WI38 (cell line): ENCODE results near the gene NFKB1.

ENCODE experiments used
- H3K4me3 ChIP-seq: 2 replicates; pipeline ENCODE4 v1.5.1; 2011; ENCODE audit warnings: low read depth, mild to moderate bottlenecking, control low read depth, low read length
- CTCF ChIP-seq: IDR thresholded peaks from 2 replicates; pipeline ENCODE4 v1.5.1; 2012; ENCODE audit warnings: low read depth, mild to moderate bottlenecking, control low read depth, low read length

The NFKB1 gene

GRCh38 chr4:102598762-102599374, 97.7 kb downstream of the NFKB1 start:
- TF ChIP-seq CTCF = no peak

GRCh38 chr4:102599455-102599854, 98.3 kb downstream of the NFKB1 start:
- no peak overlapping the region for H3K4me3 ChIP-seq
- no peak for TF ChIP-seq CTCF

More at GRCh38 chr4:102598762-102599374, 97.7 kb downstream of the NFKB1 start:
- no peak overlapping the region for H3K4me3 ChIP-seq

- no peak overlapping the region for H3K4me3 ChIP-seq
- no peak for TF ChIP-seq CTCF
Measured at GRCh38 chr4:102599886-102600285, 98.7 kb downstream of the NFKB1 start.

DNA sequence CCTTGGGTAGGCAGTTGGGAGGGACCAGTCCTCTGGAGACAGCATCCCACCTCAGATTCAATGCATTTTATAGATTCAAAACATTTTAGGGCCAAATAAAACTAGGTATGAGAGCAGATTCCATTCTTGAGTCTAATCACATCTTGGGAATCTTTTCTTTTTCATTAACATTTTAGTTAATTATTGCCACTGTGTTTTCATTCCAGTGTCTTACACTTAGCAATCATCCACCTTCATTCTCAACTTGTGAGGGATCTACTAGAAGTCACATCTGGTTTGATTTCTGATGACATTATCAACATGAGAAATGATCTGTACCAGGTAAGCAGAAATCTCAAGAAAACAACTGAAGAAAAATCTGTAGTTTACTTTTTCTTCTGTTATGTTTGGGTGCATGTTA, 99.5 kb downstream of the NFKB1 start:
- no peak for TF ChIP-seq CTCF

GRCh38 chr4:102601586-102602227, 100.5 kb downstream of the NFKB1 start:
- H3K4me3 ChIP-seq = no peak overlapping the region
- TF ChIP-seq CTCF = no peak

More for the DNA sequence above, 99.5 kb downstream of the NFKB1 start:
- H3K4me3 ChIP-seq = no peak overlapping the region

DNA sequence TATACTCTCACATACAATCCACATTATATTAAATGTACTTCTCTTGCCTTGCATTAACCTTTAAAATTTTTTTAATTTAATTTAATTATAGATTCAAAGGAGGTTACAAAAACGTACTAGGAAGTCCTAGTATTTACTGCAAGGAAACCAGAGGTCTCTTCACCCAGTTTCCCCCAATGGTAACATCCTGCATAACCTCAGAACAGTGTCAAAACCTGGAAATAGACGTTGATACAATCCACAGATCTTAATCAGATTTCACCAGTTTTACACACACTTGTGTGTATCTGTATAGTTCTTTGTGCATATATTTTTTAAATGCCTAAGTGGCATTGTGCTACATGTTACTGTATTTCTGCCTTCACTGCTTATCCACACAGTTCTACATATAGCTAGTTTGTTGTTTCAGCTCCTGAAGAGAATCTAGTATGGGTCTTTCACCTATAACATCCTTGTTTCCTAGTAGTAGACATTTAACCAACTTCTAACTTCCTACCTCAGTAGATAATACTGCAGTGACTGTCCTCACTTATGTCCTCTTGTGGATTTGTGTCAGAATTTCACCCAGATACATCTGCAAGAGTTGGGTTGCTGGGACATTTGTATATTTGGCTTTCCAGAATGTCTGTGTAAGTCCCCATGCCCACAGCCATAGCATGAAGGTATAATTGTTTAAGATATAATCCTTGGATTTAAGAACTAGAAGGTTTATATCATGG, 103.2 kb downstream of the NFKB1 start:
- no peak for TF ChIP-seq CTCF
- no peak overlapping the region for H3K4me3 ChIP-seq

- H3K4me3 ChIP-seq = no peak overlapping the region
- TF ChIP-seq CTCF = no peak
Measured at GRCh38 chr4:102606261-102606660, 105.1 kb downstream of the NFKB1 start.
